Kidney epithelial cell (primary cell): ENCODE measurements around the gene XYLT2. TPM values are rescaled to one million over a fixed set of nuclear protein-coding genes. Genes with fewer than 3 reads are reported as not detected.
"Not testable (repeated sequence)": the region's sequence is repeated elsewhere in the genome, so short reads cannot be mapped to it uniquely, and the experiment has no call there.

Experiments used
- DNase-seq: peaks from one replicate; pipeline ENCODE4 v3.0.0-alpha.2; 2010; ENCODE audit warnings: low read depth
- H3K27me3 ChIP-seq: 2 replicates; pipeline ENCODE4 v1.6.0; 2011; ENCODE audit warnings: low read length; ENCODE audit not compliant: control insufficient read depth, insufficient read depth
- H3K36me3 ChIP-seq: 2 replicates; pipeline ENCODE4 v1.5.1; 2011; ENCODE audit warnings: low read length; ENCODE audit not compliant: control insufficient read depth, insufficient read depth
- H3K4me3 ChIP-seq: 2 replicates; pipeline ENCODE4 v1.5.1; 2011; ENCODE audit warnings: low read depth, mild to moderate bottlenecking, control low read depth, low read length
- CTCF ChIP-seq: IDR thresholded peaks from 2 replicates; pipeline ENCODE4 v1.5.1; 2011; ENCODE audit warnings: mild to moderate bottlenecking, moderate library complexity, low read length, control low read depth, inconsistent platforms; ENCODE audit not compliant: insufficient read depth, poor library complexity, severe bottlenecking
- total RNA-seq: library from RNA; depleted of rRNA; stranded (reverse); fragments of >200 nt; gene quantifications from 2 replicates; pipeline ENCODE4 v1.2.3, GENCODE V29; 2015

The XYLT2 gene
- total RNA-seq, 1 donor from 2014 or later: 30.2 TPM

- H3K4me3 ChIP-seq: no peak overlapping the region
- peaks cover 2% of the 10 kb centered on the region for H3K27me3 ChIP-seq
- DNase-seq: no peak
- no peak for TF ChIP-seq CTCF
- no peaks in the 10 kb centered on the region for H3K36me3 ChIP-seq
Observed at GRCh38 chr17:50332196-50332595, 13.7 kb upstream of the XYLT2 start.

- not testable (repeated sequence) for H3K36me3 ChIP-seq, H3K4me3 ChIP-seq, H3K27me3 ChIP-seq, DNase-seq
Observed at GRCh38 chr17:50333291-50334057, 12.5 kb upstream of the XYLT2 start.

DNA sequence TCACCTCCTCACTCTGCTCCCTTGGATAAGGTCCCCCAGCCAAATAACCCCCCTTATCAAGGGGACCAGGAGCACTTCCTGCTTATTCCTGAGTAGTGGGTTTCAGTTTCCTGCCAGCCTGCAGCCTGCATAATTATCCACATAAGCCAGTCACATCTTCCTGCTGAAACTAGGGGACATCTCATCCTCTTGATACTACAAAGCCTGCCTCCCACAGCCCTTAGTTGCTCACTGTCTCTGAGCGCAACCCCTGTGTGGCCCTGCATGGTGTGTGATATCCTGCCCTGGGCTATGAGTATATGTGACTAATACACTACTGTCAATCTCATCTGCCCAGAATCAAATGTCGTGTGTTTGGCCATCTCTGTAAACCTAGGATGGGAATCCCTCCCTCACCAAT is 8.0 kb upstream of the XYLT2 start:
- no peak for TF ChIP-seq CTCF
- Histone ChIP-seq H3K4me3 (no peak overlapping the region), H3K27me3 (no peaks in the 10 kb centered on the region), H3K36me3 (no peaks in the 10 kb centered on the region)
- DNase-seq: no peak

GRCh38 chr17:50338645-50339044 is 7.3 kb upstream of the XYLT2 start:
- no peaks in the 10 kb centered on the region for H3K36me3 ChIP-seq
- no peak for TF ChIP-seq CTCF
- H3K27me3 ChIP-seq: no peaks in the 10 kb centered on the region
- H3K4me3 ChIP-seq: no peak overlapping the region
- no peak for DNase-seq

GRCh38 chr17:50339381-50339780 is 6.5 kb upstream of the XYLT2 start:
- no peaks in the 10 kb centered on the region for H3K27me3 ChIP-seq
- DNase-seq: no peak
- TF ChIP-seq CTCF: no peak
- H3K36me3 ChIP-seq: no peaks in the 10 kb centered on the region
- no peak overlapping the region for H3K4me3 ChIP-seq

GRCh38 chr17:50344731-50345365 is 1.1 kb upstream of the XYLT2 start:
- TF ChIP-seq CTCF: no peak
- Histone ChIP-seq H3K27me3 (no peaks in the 10 kb centered on the region), H3K4me3 (no peak overlapping the region), H3K36me3 (no peaks in the 10 kb centered on the region)
- DNase-seq: no peak
